ENCODE results near the gene SUMO2. TPM values are rescaled to one million over a fixed set of nuclear protein-coding genes. Genes with fewer than 3 reads are reported as not detected.

SUMO2 gene
- total RNA-seq, 4 donors from 2014 or later = 22.5 to 52.8 (median 37.4) TPM

DNA sequence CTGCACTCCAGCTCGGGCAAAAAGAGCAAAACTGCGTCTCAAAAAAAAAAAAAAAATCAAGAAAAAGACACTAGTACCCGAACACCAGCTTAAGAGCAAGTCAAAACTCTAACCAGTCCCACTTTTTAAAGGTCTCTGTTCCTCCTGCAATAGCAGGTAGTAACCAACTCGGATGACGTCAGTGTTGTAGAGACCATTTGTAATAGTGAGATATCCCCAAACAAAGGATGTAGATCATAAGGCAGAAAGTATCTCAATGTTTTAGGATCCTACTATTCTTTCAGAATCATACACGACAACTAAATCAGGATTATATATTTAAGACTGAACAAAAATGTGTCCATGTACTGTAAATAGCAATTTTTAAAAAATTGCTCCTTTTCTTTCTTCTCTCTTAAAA is 30.8 kb downstream of the SUMO2 start:
- no peak for TF ChIP-seq CTCF (IDR thresholded peaks at IDR 0.05)
- no peak for TF ChIP-seq POLR2A (IDR thresholded peaks at IDR 0.05)
- Histone ChIP-seq H3K27ac (no peak overlapping the region), H3K4me1 (peaks cover 3 to 32% (median 6%) of the 10 kb centered on the region in 4 donors), H3K4me3 (no peak overlapping the region), H3K27me3 (no peaks in the 10 kb centered on the region), H3K36me3 (peaks cover 0 to 10% (median 0%) of the 10 kb centered on the region in 3 donors), H3K9me3 (no peaks in the 10 kb centered on the region)
- peak in 1 of 3 donors; percentile 8 for DNase-seq

DNA sequence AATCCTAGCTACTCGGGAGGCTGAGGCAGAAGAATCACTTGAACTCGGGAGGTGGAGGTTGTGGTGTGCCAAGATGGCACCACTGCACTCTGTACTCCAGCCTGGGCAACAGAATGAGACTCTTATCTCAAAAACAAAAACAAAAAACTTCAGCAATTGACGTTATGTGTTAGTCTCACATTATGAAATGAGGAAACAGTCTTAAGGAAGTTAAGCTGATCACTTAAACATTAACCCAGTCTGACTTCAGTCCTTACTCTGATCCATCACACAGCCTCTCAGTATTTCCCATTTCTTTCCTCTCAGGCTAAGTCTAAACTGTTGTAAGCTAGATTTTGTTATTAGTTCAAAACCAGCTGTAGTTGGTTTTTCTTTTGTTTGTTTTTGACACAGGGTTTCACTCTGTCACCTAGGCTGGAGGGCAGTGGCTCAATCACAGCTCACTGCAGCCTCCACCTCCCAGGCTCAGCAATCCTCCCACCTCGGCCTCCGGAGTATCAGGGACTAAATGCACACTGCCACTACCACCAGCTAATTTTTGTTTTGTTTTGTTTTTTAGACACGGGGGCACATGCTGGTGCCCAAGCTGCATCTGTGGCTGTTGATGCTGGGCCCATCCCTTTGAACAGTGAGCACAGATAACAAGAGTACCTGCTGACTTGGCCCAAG is 34.7 kb downstream of the SUMO2 start:
- peaks cover 0 to 28% (median 2%) of the 10 kb centered on the region in 4 donors for H3K4me1 ChIP-seq
- no peak overlapping the region for H3K4me3 ChIP-seq
- no peaks in the 10 kb centered on the region for H3K27me3 ChIP-seq
- H3K27ac ChIP-seq = peak overlapping the region in 3 of 4 donors; percentile 48 to 74 (median 71)
- TF ChIP-seq POLR2A (IDR thresholded peaks at IDR 0.05) (peak in 1 of 2 donors; percentile 23), CTCF (IDR thresholded peaks at IDR 0.05) (no peak)
- no peaks in the 10 kb centered on the region for H3K9me3 ChIP-seq
- DNase-seq = peak; percentile 11 to 48 (median 48)
- H3K36me3 ChIP-seq = peaks cover 0 to 44% (median 0%) of the 10 kb centered on the region in 3 donors

GRCh38 chr17:75146592-75146991 is 36.2 kb downstream of the SUMO2 start:
- TF ChIP-seq POLR2A (IDR thresholded peaks at IDR 0.05) = no peak
- TF ChIP-seq CTCF (IDR thresholded peaks at IDR 0.05) = no peak
- peak overlapping the region in 1 of 4 donors; percentile 74 for H3K27ac ChIP-seq
- no peaks in the 10 kb centered on the region for H3K27me3 ChIP-seq
- peaks cover 0 to 16% (median 1%) of the 10 kb centered on the region in 4 donors for H3K4me1 ChIP-seq
- H3K36me3 ChIP-seq = peaks cover 0 to 46% (median 0%) of the 10 kb centered on the region in 3 donors
- DNase-seq = no peak
- H3K4me3 ChIP-seq = no peak overlapping the region
- H3K9me3 ChIP-seq = no peaks in the 10 kb centered on the region

DNA sequence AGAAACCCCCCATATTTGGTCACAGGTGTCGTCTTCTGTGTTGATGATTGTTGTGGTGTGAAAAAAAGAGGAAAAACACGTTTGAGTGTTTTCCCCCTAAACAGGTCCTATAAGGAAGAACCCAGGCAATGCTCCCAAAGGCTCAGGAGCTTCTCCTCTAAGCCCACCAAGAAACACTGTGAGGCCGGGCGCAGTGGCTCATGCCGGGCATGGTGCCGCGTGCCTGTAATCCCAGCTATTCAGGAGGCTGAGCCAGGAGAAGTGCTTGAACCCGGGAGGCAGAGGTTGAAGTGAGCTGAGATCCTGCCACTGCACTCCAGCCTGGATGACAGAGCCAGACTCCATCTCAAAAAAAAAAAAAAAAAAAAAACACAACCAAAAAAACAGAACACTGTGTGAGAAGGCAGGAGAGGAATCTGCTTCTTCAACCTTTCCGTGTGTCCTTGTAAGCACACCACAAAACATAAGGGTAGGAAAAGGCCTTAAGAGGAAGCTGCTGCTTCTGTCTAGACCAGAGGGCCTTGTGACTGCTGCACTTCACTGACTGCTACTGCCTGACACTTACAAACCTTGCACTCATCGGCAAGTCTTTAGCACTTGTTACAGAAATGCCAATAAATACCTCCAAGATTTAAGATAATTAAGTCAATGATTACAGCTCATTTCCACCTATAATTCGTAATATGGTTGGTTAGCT is 37.8 kb downstream of the SUMO2 start:
- TF ChIP-seq CTCF (IDR thresholded peaks at IDR 0.05) (no peak), POLR2A (IDR thresholded peaks at IDR 0.05) (no peak)
- Histone ChIP-seq H3K27ac (no peak overlapping the region), H3K4me3 (no peak overlapping the region), H3K4me1 (peaks cover 0 to 16% (median 3%) of the 10 kb centered on the region in 4 donors), H3K27me3 (no peaks in the 10 kb centered on the region), H3K9me3 (no peaks in the 10 kb centered on the region), H3K36me3 (peaks cover 0 to 59% (median 0%) of the 10 kb centered on the region in 3 donors)
- peak in 2 of 3 donors; percentile 10 to 41 for DNase-seq

DNA sequence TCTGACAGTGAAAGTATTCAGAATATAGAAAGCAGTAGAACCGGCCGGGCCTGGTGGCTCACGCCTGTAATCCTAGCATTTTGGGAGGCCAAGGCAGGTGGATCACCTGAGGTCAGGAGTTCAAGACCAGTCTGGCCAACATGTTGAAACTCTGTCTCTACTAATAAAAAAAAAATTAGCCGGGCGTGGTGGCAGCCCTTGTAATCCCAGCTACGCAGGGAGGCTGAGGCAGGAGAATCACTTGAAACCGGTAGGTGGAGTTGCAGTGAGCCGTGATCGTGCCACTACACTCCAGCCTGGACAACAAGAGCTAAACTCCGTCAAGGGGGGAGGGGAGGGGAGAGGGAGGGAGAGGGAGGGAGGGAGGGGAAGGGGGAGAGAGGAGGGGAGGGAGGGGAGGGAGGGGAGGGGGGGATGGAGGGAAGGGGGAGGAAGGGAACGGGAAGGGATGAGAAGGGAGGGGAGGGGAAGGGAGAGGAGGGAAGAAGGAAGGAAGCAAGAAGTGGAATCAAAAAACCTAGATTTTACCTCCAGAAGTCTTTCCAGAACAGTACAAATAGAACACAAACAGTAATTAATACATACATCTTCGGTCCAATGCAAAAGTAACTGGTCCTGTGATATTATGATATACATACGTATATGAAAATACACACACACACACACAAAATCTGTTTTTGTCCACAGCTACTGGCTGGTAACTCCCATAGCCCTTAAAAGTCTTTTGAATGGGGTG is 40.4 kb downstream of the SUMO2 start:
- H3K4me1 ChIP-seq = peaks cover 0 to 4% (median under 1%) of the 10 kb centered on the region in 4 donors
- H3K9me3 ChIP-seq = no peaks in the 10 kb centered on the region
- H3K36me3 ChIP-seq = peaks cover 0 to 69% (median 0%) of the 10 kb centered on the region in 3 donors
- DNase-seq = no peak
- TF ChIP-seq POLR2A (IDR thresholded peaks at IDR 0.05) (no peak), CTCF (IDR thresholded peaks at IDR 0.05) (no peak)
- no peak overlapping the region for H3K27ac ChIP-seq
- H3K4me3 ChIP-seq = no peak overlapping the region
- H3K27me3 ChIP-seq = no peaks in the 10 kb centered on the region
